ENCODE results near the gene WDR7.

- TF ChIP-seq CTCF (IDR thresholded peaks at IDR 0.05) (no peak), POLR2A (IDR thresholded peaks at IDR 0.05) (no peak)
Measured at GRCh38 chr18:56861244-56861643, 210.1 kb downstream of the WDR7 start.
